GM23338 (cell line): ENCODE measurements around the gene SULT1C3. TPM values are rescaled to one million over a fixed set of nuclear protein-coding genes. Genes with fewer than 3 reads are reported as not detected.

Source experiments
- ATAC-seq: fragments of 200-7000 bp; cut with Tn5 transposase; 3 replicates; pipeline ENCODE4 v1.9.1; 2020
- DNase-seq: peaks from one replicate; pipeline ENCODE4 v3.0.0-alpha.2; 2015; ENCODE audit warnings: low spot score
- H2AFZ ChIP-seq: fragments of 200-600 bp; sonication (generic); 2 replicates; pipeline ENCODE4 v1.8.0; 2016; ENCODE audit warnings: antibody characterized with exemption, mild to moderate bottlenecking, moderate library complexity
- H3F3A ChIP-seq: fragments of 200-600 bp; sonication (generic); replicated peaks from 2 replicates; pipeline ENCODE4 v1.8.0; 2017; ENCODE audit warnings: antibody characterized with exemption, mixed run types, low read depth
- H3K27ac ChIP-seq: fragments of 200-600 bp; sonication (generic); 2 replicates; pipeline ENCODE4 v1.6.1; 2016; ENCODE audit warnings: low read depth
- H3K27me3 ChIP-seq: fragments of 200-600 bp; sonication (generic); 2 replicates; pipeline ENCODE4 v1.8.0; 2016; ENCODE audit warnings: mild to moderate bottlenecking, mixed run types, moderate library complexity; ENCODE audit not compliant: insufficient read depth
- H3K36me3 ChIP-seq: fragments of 200-600 bp; sonication (generic); 2 replicates; pipeline ENCODE4 v1.8.0; 2016; ENCODE audit warnings: mild to moderate bottlenecking; ENCODE audit not compliant: insufficient read depth
- H3K4me1 ChIP-seq: fragments of 200-600 bp; sonication (generic); 2 replicates; pipeline ENCODE4 v1.8.0; 2016; ENCODE audit warnings: mild to moderate bottlenecking, moderate library complexity; ENCODE audit not compliant: insufficient read depth
- H3K4me2 ChIP-seq: fragments of 200-600 bp; sonication (generic); 2 replicates; pipeline ENCODE4 v1.7.1; 2017; ENCODE audit warnings: mixed run types
- H3K4me3 ChIP-seq: fragments of 200-600 bp; sonication (generic); 2 replicates; pipeline ENCODE4 v1.6.1; 2016; ENCODE audit warnings: mixed run types
- H3K79me2 ChIP-seq: fragments of 200-600 bp; sonication (generic); replicated peaks from 2 replicates; pipeline ENCODE4 v1.8.0; 2017; ENCODE audit warnings: mild to moderate bottlenecking; ENCODE audit not compliant: insufficient read depth
- H3K9me2 ChIP-seq: fragments of 200-600 bp; sonication (generic); 2 replicates; pipeline ENCODE4 v1.8.0; 2017; ENCODE audit not compliant: insufficient read depth
- H4K20me1 ChIP-seq: fragments of 200-600 bp; sonication (generic); replicated peaks from 2 replicates; pipeline ENCODE4 v1.8.0; 2017; ENCODE audit warnings: mild to moderate bottlenecking; ENCODE audit not compliant: insufficient read depth
- H3K27ac Mint-ChIP-seq: 2 replicates; pipeline ENCODE4 v1.8.0; 2020; ENCODE audit warnings: inconsistent platforms, mild to moderate bottlenecking, moderate library complexity, mixed read lengths
- H3K27me3 Mint-ChIP-seq: 3 replicates; pipeline ENCODE4 v1.8.0; 2022; ENCODE audit warnings: low read depth, mild to moderate bottlenecking, moderate library complexity, mixed read lengths, inconsistent platforms; ENCODE audit not compliant: insufficient read depth, poor library complexity
- H3K36me3 Mint-ChIP-seq: 3 replicates; pipeline ENCODE4 v1.8.0; 2021; ENCODE audit warnings: low read depth, mild to moderate bottlenecking, inconsistent platforms, moderate library complexity, mixed read lengths
- H3K4me1 Mint-ChIP-seq: 3 replicates; pipeline ENCODE4 v1.8.0; 2020; ENCODE audit warnings: mild to moderate bottlenecking, inconsistent platforms, mixed read lengths
- H3K4me3 Mint-ChIP-seq: 3 replicates; pipeline ENCODE4 v1.8.0; 2021; ENCODE audit warnings: moderate library complexity, mild to moderate bottlenecking, inconsistent platforms, mixed read lengths
- H3K9me3 Mint-ChIP-seq: 3 replicates; pipeline ENCODE4 v1.8.0; 2020; ENCODE audit warnings: moderate library complexity, mild to moderate bottlenecking, inconsistent platforms, mixed read lengths
- CREB1 ChIP-seq: fragments of 250-450 bp; sonication (Bioruptor Pico); IDR thresholded peaks from 2 replicates; pipeline ENCODE4 v1.5.0; 2020; ENCODE audit warnings: low read depth, mild to moderate bottlenecking, moderate library complexity
- CTCF ChIP-seq, 2 experiments: fragments of 200-600 bp in 1 of 2; sonication (generic) in 1 of 2; conservative IDR thresholded peaks; 2 replicates each; pipeline versions ENCODE4 v1.5.1 to v1.6.1; 2016 to 2017; ENCODE audit warnings: antibody characterized with exemption in 2 of 2, low read depth in 2 of 2, mild to moderate bottlenecking in 2 of 2, moderate library complexity in 1 of 2
- EZH2 ChIP-seq: fragments of 200-600 bp; sonication (generic); IDR thresholded peaks from one replicate; pipeline ENCODE4 v1.8.0; 2017; ENCODE audit warnings: antibody characterized with exemption, mild to moderate bottlenecking, low read depth; ENCODE audit not compliant: unreplicated experiment
- EZH2phosphoT487 ChIP-seq: fragments of 200-600 bp; sonication (generic); IDR thresholded peaks from one replicate; pipeline ENCODE4 v1.8.1; 2018; ENCODE audit warnings: antibody characterized with exemption; ENCODE audit not compliant: unreplicated experiment
- JUNB ChIP-seq: IDR thresholded peaks from one replicate; pipeline ENCODE4 v1.6.1; 2016; ENCODE audit warnings: antibody characterized with exemption; ENCODE audit not compliant: unreplicated experiment
- NANOG ChIP-seq: IDR thresholded peaks from 2 replicates; pipeline ENCODE4 v1.6.1; 2016; ENCODE audit warnings: antibody characterized with exemption, borderline replicate concordance
- POLR2AphosphoS5 ChIP-seq: IDR thresholded peaks from 2 replicates; pipeline ENCODE4 v1.6.1; 2016; ENCODE audit warnings: antibody characterized with exemption, low read depth
- REST ChIP-seq: IDR thresholded peaks from one replicate; pipeline ENCODE4 v1.6.1; 2018; ENCODE audit warnings: antibody characterized with exemption; ENCODE audit not compliant: unreplicated experiment
- STAT1 ChIP-seq: IDR thresholded peaks from one replicate; pipeline ENCODE4 v1.6.1; 2016; ENCODE audit warnings: antibody characterized with exemption; ENCODE audit not compliant: unreplicated experiment
- ZNF114 ChIP-seq: fragments of 250-450 bp; sonication (Bioruptor Pico); IDR thresholded peaks from 2 replicates; pipeline ENCODE4 v1.5.0; 2020; ENCODE audit warnings: mild to moderate bottlenecking, moderate library complexity
- ZNF331 ChIP-seq: fragments of 250-450 bp; sonication (Bioruptor Pico); IDR thresholded peaks from 2 replicates; pipeline ENCODE4 v1.5.0; 2020; ENCODE audit warnings: low read depth, mild to moderate bottlenecking, moderate library complexity
- polyA plus RNA-seq: library from polyadenylated mRNA; unstranded; fragments of >200 nt; fragmentation: Nextera tagmentation; extraction: Ambion mirVana; gene quantifications from 2 replicates; pipeline ENCODE4 v1.2.1, GENCODE V29; 2016
- total RNA-seq: library from RNA; depleted of rRNA; stranded (reverse); fragments of >200 nt; shearing (Covaris generic); gene quantifications from 2 replicates; pipeline ENCODE4 v1.2.3, GENCODE V29; 2014
- TF ChIP-seq, protein P1 (sequence below): fragments of 250-450 bp; sonication (Bioruptor Pico); IDR thresholded peaks from 2 replicates; pipeline ENCODE4 v1.5.0; 2020; ENCODE audit warnings: mild to moderate bottlenecking, moderate library complexity
- TF ChIP-seq, protein P2 (sequence below): IDR thresholded peaks from 2 replicates; pipeline ENCODE4 v1.6.1; 2016; ENCODE audit warnings: antibody characterized with exemption

SULT1C3 gene
- total and polyA plus RNA-seq, 2 experiments from 2014 or later = not detected

DNA sequence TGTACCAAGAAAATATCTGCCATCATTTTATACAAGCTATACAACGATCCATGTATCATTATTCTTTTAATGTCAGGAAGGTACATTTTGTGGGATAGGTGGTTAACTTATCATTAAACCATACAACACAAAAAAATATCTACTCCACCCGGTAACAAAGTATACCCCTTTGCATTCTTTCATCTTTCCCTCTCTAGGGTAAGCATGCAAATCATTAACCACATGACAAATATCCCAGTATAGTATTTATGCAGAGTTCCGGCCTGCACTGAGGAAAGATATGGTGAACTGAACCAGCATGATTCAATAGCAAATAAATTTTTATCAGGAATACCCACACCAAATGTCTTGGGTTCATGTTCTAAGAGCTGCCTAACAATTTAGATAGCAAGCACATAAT lies 26.4 kb downstream of the SULT1C3 start:
- H2AFZ ChIP-seq = no peak overlapping the region
- peaks cover 2% of the 10 kb centered on the region for H3K27me3 Mint-ChIP-seq
- no peak overlapping the region for H3K27ac ChIP-seq
- ATAC-seq = no peak
- H4K20me1 ChIP-seq = no peaks in the 10 kb centered on the region
- TF ChIP-seq EZH2phosphoT487 (no peak), POLR2AphosphoS5 (no peak), CREB1 (CRISPR knock-in tag) (no peak), STAT1 (no peak), EZH2 (no peak), CTCF (conservative IDR thresholded peaks at IDR 0.05; ENCODE audit: low read depth in 2 of 2) (no peak), NANOG (no peak), ZNF114 (CRISPR knock-in tag) (no peak), ZNF331 (CRISPR knock-in tag) (no peak), JUNB (no peak), REST (no peak)
- TF ChIP-seq, protein P1, sequence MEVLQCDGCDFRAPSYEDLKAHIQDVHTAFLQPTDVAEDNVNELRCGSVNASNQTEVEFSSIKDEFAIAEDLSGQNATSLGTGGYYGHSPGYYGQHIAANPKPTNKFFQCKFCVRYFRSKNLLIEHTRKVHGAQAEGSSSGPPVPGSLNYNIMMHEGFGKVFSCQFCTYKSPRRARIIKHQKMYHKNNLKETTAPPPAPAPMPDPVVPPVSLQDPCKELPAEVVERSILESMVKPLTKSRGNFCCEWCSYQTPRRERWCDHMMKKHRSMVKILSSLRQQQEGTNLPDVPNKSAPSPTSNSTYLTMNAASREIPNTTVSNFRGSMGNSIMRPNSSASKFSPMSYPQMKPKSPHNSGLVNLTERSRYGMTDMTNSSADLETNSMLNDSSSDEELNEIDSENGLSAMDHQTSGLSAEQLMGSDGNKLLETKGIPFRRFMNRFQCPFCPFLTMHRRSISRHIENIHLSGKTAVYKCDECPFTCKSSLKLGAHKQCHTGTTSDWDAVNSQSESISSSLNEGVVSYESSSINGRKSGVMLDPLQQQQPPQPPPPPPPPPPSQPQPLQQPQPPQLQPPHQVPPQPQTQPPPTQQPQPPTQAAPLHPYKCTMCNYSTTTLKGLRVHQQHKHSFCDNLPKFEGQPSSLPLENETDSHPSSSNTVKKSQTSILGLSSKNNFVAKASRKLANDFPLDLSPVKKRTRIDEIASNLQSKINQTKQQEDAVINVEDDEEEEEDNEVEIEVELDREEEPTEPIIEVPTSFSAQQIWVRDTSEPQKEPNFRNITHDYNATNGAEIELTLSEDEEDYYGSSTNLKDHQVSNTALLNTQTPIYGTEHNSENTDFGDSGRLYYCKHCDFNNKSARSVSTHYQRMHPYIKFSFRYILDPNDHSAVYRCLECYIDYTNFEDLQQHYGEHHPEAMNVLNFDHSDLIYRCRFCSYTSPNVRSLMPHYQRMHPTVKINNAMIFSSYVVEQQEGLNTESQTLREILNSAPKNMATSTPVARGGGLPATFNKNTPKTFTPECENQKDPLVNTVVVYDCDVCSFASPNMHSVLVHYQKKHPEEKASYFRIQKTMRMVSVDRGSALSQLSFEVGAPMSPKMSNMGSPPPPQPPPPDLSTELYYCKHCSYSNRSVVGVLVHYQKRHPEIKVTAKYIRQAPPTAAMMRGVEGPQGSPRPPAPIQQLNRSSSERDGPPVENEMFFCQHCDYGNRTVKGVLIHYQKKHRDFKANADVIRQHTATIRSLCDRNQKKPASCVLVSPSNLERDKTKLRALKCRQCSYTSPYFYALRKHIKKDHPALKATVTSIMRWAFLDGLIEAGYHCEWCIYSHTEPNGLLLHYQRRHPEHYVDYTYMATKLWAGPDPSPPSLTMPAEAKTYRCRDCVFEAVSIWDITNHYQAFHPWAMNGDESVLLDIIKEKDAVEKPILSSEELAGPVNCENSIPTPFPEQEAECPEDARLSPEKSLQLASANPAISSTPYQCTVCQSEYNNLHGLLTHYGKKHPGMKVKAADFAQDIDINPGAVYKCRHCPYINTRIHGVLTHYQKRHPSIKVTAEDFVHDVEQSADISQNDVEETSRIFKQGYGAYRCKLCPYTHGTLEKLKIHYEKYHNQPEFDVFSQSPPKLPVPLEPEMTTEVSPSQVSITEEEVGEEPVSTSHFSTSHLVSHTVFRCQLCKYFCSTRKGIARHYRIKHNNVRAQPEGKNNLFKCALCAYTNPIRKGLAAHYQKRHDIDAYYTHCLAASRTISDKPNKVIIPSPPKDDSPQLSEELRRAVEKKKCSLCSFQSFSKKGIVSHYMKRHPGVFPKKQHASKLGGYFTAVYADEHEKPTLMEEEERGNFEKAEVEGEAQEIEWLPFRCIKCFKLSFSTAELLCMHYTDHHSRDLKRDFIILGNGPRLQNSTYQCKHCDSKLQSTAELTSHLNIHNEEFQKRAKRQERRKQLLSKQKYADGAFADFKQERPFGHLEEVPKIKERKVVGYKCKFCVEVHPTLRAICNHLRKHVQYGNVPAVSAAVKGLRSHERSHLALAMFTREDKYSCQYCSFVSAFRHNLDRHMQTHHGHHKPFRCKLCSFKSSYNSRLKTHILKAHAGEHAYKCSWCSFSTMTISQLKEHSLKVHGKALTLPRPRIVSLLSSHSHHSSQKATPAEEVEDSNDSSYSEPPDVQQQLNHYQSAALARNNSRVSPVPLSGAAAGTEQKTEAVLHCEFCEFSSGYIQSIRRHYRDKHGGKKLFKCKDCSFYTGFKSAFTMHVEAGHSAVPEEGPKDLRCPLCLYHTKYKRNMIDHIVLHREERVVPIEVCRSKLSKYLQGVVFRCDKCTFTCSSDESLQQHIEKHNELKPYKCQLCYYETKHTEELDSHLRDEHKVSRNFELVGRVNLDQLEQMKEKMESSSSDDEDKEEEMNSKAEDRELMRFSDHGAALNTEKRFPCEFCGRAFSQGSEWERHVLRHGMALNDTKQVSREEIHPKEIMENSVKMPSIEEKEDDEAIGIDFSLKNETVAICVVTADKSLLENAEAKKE = no peak
- TF ChIP-seq, protein P2, sequence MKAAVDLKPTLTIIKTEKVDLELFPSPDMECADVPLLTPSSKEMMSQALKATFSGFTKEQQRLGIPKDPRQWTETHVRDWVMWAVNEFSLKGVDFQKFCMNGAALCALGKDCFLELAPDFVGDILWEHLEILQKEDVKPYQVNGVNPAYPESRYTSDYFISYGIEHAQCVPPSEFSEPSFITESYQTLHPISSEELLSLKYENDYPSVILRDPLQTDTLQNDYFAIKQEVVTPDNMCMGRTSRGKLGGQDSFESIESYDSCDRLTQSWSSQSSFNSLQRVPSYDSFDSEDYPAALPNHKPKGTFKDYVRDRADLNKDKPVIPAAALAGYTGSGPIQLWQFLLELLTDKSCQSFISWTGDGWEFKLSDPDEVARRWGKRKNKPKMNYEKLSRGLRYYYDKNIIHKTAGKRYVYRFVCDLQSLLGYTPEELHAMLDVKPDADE = no peak
- H3K27me3 ChIP-seq = no peaks in the 10 kb centered on the region
- no peak overlapping the region for H3K27ac Mint-ChIP-seq
- DNase-seq = no peak
- no peaks in the 10 kb centered on the region for H3F3A ChIP-seq
- H3K9me3 Mint-ChIP-seq = peaks cover 13% of the 10 kb centered on the region
- no peaks in the 10 kb centered on the region for H3K36me3 ChIP-seq
- H3K9me2 ChIP-seq = peaks cover 3% of the 10 kb centered on the region
- H3K36me3 Mint-ChIP-seq = peaks cover 4% of the 10 kb centered on the region
- H3K4me1 ChIP-seq = peaks cover 4% of the 10 kb centered on the region; the same call in 1 of the 2 replicates
- peaks cover 3% of the 10 kb centered on the region; the same call in 1 of the 3 replicates for H3K4me1 Mint-ChIP-seq
- H3K4me2 ChIP-seq = no peak overlapping the region
- no peak overlapping the region for H3K4me3 Mint-ChIP-seq
- no peak overlapping the region for H3K4me3 ChIP-seq
- no peaks in the 10 kb centered on the region for H3K79me2 ChIP-seq
